DMS153 treated with DMSO at 0.1 percent for 48 hours (cell line): ENCODE results near the gene OTULINL.

Source experiments
- DNase-seq: peaks from one replicate; lab custom pipeline; 2025; ENCODE audit not compliant: unreplicated experiment; lab: John Stamatoyannopoulos, UW

Gene OTULINL

DNA sequence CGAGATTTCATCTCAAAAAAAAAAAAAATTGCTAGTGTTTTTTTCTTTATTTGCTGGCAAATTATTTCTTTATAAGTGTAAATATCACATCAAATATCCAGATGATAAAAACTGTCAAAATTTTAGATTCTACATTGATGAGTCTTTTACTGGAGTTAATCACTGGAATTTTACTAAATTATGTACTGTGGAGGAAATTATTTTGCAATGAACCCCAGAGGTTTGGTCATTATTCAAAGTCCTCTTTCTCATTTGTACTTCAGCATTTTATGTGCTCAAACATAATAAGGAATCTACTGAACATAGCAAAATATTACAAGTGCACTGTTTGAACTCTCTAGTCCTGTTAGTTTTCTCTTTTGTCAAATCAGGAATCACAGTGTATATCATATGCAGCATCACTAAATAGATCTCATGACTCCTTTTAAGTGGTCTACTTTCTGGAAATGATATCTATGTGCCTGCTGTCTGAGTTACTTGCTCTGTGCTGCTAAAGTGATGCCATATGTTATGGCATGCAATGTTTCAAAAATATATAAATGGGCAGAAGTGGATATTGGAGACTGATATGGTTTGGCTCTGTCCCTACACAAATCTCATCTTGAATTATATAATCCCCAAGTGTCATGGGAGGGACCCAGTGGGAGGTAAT lies 18.0 kb downstream of the OTULINL start:
- no peak for DNase-seq

DNA sequence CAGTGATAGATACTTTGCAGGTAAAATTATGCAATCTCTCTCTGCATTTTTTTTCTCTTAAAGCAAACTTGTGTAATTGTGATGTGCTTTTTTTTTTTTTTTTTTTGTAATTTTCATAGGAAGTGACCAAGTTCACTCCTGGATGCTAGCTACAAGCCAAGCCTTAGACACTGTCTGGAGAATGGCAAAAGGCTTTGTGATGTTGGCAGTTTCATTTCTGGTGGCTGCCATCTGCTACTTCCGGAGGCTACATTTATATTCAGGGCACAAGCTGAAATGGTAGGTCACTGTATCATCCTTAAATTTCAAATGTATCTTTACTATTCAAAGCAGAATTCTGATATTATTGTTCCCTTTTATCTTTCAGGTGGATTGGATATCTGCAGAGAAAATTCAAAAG lies 19.3 kb downstream of the OTULINL start:
- no peak for DNase-seq

DNA sequence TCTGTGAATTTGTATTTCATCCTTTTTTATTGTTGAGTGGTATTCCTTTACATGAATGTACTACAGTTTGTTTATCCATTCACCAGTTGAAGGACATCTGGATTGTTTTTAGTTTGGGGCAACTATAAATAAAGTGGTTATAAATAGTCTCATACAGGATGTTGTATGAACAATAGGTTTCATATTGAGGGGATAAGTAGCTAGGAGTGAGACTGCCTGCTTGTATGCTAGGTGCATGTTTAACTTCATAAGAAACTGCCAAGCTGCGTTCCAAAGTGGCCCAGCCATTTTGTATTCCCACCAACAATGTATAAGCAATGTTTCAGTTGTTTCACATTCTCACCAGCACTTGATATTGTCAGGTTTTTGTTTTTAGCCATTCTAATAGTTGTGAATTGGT lies 21.5 kb downstream of the OTULINL start:
- DNase-seq = no peak

DNA sequence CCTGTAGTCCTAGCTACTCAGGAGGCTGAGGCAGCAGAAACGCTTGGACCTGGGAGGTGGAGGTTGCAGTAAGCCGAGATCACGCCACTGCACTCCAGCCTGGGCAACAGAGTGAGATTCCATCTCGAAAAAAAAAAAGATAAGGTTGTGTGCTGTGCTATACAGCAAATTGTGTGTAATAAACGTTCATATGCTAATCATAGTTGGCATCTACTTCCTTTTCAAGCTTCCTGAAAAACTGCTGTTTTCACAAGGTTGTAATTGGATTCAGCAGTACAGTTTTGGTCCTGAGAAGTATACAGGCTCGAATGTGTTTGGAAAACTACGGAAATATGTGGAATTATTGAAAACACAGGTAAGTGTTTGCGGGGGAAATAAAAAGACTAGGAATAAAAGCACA lies 25.5 kb downstream of the OTULINL start:
- DNase-seq = no peak

DNA sequence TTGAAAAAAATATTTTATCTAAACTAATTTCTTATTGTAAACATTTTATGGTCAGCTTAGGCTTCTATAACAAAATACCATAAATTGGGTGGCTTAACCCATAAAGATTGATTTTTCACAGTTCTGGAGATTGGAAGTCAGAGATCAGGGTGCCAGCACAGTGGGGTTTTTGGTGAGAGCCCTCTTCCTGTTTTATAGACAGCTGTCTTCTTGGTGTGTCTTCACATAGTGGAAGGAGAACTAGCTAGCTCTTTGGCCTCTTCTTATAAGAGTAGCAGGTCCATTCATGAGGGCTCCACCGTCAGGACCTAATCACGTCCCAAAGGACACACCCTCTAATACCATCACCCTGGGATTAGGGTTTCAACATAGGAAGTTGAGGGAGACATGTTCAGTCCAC lies 26.6 kb downstream of the OTULINL start:
- DNase-seq = no peak

DNA sequence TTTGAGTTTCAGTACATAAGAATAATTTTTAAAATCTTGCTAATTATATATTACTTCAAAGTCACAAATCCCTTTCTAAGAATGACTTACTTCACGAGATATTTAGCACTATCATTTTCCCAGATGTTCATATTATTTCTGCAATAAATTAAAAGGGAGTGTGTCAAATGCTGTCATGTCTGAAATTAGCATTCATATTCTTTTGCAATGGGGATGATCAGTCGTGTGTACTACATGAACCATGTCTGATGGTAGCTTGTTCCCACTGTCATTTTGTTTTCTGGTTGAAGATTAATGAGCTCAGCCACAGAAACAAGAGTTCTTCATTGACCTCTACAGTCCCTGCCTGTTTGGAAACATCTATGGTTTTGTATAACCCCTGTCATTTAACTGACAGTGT lies 30.1 kb downstream of the OTULINL start:
- no peak for DNase-seq

DNA sequence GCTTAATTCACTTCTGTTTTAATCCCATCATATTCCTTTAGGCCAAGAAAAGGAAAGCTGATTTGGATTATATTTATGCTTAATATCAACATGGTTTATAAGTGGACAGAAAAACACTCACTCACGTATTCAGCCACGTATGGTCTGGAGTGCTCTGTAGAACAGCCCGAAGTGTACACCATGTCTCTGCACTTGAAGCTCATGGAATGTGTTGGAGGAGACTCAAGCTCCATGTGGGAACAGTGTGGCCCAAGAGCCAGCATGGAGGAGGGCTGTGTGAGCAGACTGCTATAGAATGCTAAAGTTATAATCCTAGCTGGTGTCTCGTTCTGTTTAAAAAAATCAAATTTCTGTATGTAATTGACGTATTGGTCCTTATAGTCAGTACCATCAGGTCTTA lies 32.9 kb downstream of the OTULINL start:
- no peak for DNase-seq

DNA sequence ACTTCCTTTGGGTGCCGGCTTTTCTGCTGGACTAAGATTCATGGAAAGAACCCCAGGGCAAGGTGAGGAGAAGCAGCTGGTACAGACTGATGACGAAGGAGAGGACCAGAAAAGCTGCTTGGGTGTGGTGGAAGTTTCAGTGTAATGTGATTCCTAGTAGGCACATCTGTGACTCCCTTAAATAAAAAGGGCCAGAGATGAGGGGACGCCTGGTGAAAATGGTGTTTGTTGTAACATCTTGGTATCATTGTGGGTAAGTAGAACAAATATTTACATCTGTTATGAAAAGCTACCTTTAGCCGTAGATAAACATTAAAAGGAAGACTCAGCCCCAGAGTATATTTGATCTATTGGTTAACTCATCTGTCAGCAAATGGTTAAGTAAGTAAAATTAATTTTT lies 33.8 kb downstream of the OTULINL start:
- DNase-seq = peak; percentile 74

DNA sequence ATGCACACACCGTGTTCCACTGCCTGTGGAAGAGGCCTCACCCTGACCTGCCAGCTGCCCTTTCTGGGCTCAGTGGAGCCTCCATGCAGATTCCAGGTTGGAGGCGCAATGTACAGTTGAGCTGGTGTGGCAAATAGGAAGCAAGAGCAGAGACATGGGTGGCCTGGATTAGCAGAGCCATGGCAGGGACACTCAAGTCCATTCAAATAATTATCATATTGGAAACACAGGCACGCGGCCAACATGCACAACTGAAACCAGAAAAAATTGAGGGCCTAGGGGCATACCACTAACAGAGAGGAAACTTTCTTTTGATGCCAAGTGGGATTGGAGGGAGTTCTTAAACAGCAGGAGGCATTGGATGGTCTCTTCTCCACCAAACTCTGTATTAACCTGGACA lies 35.8 kb downstream of the OTULINL start:
- no peak for DNase-seq

DNA sequence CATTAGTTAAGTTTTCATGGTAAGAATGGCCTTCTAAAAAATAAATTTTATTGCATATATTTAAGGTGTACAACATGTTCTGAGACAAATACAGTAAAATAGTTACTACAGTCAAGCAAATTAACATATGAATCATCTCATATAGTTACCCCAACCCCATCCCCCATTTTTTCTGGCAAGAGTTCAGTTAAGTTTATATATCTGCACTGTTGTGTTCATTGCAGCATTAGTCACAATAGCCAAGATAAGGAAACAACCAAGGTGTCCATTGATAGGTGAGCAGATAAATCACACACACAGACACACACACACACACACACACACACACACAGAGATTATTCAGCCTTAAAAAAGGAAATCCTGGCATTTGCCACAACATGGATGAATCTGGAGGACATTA lies 45.7 kb downstream of the OTULINL start:
- DNase-seq = no peak

DNA sequence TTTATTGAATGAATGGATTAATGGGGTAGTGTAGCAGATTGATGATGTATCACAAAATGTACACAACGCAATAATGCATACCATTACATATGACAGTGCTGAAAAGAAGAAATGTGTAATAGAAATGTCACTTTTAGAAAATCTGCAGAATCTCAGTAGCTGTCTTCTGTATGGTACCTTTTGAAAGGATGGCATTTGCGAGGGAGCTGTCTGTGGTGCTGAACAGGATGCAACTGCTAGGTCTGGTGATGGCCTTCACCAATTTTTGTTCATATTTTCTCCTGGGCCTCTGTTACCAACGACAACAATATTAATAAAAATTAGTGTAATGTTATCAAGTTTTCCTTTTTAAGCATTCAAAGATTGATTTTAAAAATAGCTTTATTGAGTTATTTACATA lies 46.8 kb downstream of the OTULINL start:
- DNase-seq = no peak

DNA sequence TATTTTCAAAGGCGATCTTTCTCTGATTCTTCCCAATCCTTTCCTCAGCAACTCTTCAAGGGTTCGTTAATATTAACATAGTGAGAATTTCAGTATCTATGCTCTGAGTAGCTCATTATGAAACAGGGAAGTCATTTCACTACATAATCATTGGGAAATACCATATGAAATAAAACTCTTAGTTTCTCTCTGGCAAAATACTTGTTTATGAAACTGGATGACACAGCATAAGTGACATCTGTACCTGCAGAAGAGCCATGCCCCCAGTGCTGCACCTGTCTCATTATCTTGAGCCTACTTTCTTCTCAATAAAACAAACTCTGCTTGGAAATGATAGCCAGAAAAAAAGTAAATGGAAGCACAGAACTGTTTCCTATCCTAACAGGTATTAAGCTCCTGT lies 49.1 kb downstream of the OTULINL start:
- no peak for DNase-seq

DNA sequence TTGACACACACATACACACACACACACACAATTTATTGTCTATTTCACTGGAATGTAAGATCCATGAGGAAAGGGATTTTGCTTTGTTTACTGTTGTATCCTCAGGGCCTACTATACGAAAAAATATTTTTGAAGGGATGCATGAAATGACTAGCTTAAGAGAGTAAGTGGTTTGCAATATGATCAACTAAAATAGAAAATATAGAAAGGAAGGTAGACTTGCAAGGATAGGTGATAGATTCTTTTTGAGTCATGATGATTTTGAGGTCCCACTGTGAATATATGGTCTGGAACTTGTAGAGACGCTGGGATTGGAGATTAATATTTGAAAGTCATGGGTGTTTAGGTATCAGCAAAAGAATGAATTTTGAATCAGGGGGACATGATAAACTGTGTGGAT lies 54.1 kb downstream of the OTULINL start:
- no peak for DNase-seq

DNA sequence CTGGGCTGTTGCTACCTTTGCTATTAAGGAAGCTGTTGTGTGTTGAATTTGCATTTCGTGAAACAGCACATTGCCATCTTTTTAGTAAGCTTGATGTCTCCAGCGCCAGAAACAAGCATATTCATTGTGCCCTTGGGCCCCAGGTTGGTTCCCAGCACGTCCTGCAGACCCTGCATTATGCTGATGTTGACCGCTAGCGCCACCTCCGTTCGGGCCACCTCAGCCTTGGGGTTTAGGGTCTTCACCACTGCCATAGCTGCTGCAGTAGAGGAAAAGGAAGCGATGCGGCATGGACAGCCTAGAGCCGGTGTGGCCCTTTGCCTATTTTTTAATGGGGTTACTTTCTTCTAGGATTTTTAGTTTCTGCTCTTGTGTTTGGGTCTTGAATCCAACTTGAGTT lies 59.2 kb downstream of the OTULINL start:
- no peak for DNase-seq

DNA sequence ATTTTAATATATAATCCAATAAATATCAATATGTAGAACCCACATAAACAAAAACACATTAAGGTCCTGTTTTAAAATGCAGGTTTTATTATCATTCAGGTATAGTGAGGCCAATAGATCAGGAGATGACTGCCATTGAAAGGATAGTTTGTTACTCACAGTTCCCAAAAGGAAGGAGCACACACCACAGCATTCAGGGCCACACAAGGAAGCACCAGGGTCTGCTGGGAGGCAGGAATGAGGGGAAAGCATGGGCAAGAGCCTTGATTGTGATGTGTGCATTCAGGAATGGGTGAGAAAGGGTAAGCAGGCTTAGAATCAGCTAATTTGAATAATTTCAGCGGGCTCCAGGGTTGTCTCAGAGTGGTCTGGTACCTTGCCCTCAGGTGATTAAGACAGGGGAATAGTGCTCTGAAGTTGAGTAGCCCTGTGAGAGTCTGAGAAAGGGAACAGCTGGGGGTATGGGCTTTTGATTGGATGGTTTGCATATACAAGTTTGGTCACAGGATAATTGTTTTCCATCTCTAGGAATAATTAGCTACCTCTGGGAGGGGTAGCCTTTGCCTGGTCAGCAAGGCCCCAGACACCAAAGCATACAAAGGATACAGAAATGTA lies 63.1 kb downstream of the OTULINL start:
- no peak for DNase-seq

DNA sequence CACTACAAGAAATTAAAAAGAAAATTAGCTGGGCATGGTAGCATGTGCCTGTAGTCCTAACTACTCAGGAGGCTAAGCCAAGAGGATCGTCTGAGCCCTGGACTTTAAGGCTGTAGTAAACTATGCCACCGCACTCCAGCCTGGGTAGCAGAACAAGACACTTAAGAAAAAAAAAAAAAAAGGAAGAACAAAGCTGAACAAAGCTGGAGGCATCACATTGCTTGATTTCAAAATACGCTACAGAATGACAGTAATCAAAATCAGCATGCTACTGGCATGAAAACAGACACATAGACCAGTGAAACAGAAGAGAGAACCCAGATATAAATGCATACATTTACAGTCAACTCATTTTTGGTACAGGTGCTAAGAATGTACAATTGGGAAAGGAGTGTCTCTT lies 68.5 kb downstream of the OTULINL start:
- no peak for DNase-seq

DNA sequence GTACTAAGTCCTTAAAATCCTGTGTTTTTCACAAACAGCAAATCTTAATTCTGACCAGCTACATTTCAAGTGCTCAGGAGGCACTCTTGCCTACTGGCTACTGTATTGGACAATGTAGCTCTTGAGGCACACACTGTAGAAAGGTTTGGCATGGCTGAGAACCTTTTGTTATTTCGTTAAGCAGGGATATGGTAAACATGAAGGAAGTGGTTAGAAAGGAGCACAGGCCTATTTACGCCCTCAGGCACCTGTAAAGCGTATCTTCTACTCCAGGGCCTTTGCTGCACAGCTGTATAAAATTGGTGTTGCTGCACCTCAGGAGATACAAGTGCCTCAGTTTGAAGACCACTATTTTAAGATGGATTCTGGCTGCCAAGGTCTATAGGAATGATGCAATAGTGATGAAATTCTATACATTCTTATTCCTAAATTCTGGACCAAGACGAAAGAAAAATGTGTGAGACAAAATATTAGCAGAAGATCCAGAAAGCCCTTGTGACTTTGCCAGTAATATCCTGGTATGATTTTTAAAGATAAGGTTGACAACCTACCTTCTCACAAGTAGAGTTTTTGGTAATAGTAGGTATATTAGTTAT lies 73.7 kb downstream of the OTULINL start:
- DNase-seq = no peak

DNA sequence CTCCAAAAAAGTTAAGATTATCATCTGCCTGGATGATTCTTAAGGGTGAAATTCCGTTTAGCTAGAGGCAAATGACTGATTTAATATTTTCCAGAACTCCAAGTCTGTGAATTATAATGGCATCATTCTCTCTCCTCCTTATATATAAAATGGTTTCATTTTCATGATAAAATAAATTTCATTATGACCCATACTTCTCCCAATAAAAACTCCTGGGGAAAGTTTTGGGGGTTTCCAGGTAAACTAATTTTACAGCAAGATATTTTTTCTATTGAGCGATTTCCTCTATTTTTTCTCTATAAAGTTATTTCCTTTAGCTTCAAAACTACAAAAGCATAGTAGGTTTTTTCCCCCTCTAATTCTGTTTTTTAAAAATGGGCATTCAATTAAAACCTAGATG lies 75.3 kb downstream of the OTULINL start:
- no peak for DNase-seq

DNA sequence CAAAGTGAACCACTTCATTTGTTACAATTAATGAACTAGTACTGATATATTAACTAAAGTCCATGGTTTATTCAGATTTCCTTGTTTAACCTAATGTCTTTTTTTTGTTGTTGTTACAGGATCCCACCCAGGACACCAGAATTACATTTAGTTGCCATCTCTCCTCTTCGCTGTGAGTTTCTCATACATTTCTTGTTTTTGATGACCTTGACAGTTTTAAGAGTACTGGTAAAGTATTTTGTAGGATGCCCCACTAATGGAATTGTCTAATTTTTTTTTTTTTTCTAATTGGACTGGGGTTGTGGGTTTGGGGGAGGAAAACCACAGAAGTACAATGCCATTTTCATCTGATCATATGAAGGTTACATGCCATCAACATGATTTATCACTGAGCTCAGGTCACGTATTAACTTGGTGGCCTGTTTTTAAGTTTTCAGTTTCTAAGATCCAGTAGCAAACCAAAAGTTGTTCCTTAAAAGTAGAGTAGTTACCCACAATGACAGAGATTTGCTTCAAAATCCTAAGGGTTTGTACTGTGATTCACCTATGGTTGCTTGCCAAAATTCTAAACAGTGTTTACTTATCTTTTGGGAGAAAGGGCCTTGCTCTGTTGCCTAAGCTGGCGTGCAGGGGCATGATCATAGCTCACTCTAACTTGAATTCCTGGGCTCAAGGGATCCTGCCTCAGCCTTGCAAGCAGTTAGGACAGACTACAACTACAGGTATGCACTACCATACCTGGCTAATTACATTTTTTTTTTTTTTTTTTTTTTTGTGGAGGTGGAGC lies 78.4 kb downstream of the OTULINL start:
- no peak for DNase-seq

DNA sequence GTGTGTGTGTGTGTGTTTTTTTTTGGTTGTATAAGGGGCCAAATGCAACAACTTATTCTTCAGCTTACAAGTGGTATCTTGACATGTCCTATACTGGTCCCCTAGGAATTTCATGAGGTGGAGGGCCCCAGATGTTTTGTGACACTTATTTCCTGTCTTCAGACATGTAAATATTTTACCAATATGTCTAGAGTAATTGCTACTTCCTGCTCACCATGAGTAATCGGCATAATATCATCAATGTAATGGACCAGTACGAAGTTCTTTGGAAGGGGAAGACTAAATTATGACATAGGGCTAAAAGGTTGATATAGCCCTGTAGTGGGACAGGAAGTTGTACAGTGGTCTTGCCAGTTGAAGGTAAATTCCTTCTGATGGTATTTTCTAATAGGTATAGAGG lies 79.2 kb downstream of the OTULINL start:
- DNase-seq = no peak
